Measurements from ENCODE around the gene KRT26.

DNA sequence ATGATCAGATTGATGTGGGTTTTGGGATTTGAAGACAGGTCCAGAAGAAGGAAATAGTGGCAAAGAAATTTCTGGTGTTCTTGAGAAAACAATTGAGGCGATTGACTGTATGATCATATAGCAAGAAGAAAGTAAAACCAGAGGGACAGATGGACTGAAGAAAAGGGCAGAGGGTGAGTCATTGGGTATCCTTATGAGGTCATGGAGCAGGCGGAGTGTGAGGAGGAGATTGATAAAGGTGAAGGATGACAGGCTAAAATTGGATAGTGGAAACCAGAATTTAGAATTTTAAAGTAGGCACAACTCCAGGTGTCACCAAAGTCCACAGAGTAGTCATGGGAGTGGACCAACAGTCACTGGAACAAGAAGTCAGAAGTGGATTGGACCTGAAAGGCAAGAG, 29.2 kb upstream of the KRT26 start:
- TF ChIP-seq EZH2 (IDR thresholded peaks at IDR 0.05; ENCODE audit: borderline replicate concordance, low read depth, low read length, severe bottlenecking): no peak
- TF ChIP-seq, protein P1, sequence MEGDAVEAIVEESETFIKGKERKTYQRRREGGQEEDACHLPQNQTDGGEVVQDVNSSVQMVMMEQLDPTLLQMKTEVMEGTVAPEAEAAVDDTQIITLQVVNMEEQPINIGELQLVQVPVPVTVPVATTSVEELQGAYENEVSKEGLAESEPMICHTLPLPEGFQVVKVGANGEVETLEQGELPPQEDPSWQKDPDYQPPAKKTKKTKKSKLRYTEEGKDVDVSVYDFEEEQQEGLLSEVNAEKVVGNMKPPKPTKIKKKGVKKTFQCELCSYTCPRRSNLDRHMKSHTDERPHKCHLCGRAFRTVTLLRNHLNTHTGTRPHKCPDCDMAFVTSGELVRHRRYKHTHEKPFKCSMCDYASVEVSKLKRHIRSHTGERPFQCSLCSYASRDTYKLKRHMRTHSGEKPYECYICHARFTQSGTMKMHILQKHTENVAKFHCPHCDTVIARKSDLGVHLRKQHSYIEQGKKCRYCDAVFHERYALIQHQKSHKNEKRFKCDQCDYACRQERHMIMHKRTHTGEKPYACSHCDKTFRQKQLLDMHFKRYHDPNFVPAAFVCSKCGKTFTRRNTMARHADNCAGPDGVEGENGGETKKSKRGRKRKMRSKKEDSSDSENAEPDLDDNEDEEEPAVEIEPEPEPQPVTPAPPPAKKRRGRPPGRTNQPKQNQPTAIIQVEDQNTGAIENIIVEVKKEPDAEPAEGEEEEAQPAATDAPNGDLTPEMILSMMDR (IDR thresholded peaks at IDR 0.05; ENCODE audit: borderline replicate concordance, extremely low read depth, low read length, poor library complexity, severe bottlenecking): no peak

All from DND-41 (cell line).